GM12878 (cell line): ENCODE data around the gene APOL4. TPM values are rescaled to one million over a fixed set of nuclear protein-coding genes. Genes with fewer than 3 reads are reported as not detected.

Source experiments
- ATF7 ChIP-seq: fragments of 450-650 bp; IDR thresholded peaks from 2 replicates; pipeline ENCODE4 v1.6.1; 2016; ENCODE audit warnings: low read depth, mild to moderate bottlenecking
- TCF12 ChIP-seq: IDR thresholded peaks from 2 replicates; pipeline ENCODE4 v1.6.1; 2011; ENCODE audit warnings: low read depth, mild to moderate bottlenecking, low read length
- ZNF687 ChIP-seq: fragments of 450-650 bp; IDR thresholded peaks from 2 replicates; pipeline ENCODE4 v1.6.1; 2017; ENCODE audit warnings: mild to moderate bottlenecking, moderate library complexity
- polyA plus RNA-seq, 11 experiments: library from polyadenylated mRNA; depleted of rRNA in 4 of 11; unstranded in 6 of 11; stranded (reverse) in 5 of 11; fragments of >200 nt; fragmentation: Nextera tagmentation in 4 of 11; fragmentation: Illumina TruSeq in 1 of 11; extraction: Ambion mirVana in 4 of 11; extraction: Trizol in 1 of 11; gene quantifications; 1 replicate in 1 of 11; 2 replicates in 10 of 11; pipeline versions ENCODE4 v1.2.1 to v1.2.3, GENCODE V29; 2011 to 2016; ENCODE audit warnings: inconsistent platforms in 2 of 11, missing spikeins in 2 of 11, low read depth in 1 of 11
- total RNA-seq, 4 experiments: library from RNA; depleted of rRNA in 3 of 4; stranded (reverse); fragments of >200 nt in 3 of 4; fragmentation: Illumina TruSeq in 1 of 4; extraction: Trizol in 1 of 4; gene quantifications; 2 replicates each; pipeline versions ENCODE4 v1.2.1 to v1.2.3, GENCODE V29; 2013 to 2021
- TF ChIP-seq, protein P1 (sequence below): fragments of 450-650 bp; IDR thresholded peaks from 2 replicates; pipeline ENCODE4 v1.6.1; 2017; ENCODE audit warnings: borderline replicate concordance
- TF ChIP-seq, protein P2 (sequence below): fragments of 450-650 bp; conservative IDR thresholded peaks from 2 replicates; pipeline ENCODE4 v1.6.1; 2017; ENCODE audit warnings: mild to moderate bottlenecking, moderate library complexity

The APOL4 gene
- total and polyA plus RNA-seq, 10 of the 15 experiments (the other 5 are each of a cell fraction or from before 2014, with no cell fraction given) = 0.03 to 0.24 (median 0.19) TPM; not detected in 7

DNA sequence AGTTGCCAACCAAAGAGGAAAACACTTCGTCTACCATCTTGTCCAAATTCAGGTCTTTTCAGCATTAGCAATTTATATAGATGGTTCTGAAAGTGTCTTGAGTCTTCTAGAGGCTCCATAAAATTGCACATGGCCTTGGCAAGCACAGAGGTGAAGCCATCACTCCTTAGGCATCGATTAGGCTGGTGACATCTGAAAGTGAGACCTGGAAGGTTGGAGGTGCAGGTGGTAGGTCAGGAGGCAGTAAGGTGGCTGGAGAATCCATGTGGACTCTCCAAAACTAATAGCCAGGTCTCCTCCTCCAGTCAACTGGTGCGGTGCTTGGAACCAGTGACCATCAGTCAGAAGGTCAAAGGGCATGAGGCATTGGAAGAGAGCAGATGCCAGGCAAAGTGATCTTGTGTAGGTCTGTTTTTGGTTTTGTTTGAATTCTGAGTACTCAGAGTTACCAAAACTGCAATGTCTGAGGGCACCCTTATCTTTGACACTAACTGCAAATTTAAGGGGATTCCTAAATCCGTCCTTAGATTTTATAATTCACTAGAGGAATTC is 44.3 kb upstream of the APOL4 start (continued):
- TF ChIP-seq, protein P1, sequence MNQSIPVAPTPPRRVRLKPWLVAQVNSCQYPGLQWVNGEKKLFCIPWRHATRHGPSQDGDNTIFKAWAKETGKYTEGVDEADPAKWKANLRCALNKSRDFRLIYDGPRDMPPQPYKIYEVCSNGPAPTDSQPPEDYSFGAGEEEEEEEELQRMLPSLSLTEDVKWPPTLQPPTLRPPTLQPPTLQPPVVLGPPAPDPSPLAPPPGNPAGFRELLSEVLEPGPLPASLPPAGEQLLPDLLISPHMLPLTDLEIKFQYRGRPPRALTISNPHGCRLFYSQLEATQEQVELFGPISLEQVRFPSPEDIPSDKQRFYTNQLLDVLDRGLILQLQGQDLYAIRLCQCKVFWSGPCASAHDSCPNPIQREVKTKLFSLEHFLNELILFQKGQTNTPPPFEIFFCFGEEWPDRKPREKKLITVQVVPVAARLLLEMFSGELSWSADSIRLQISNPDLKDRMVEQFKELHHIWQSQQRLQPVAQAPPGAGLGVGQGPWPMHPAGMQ = no peak
- TF ChIP-seq TCF12 (no peak), ATF7 (no peak), ZNF687 (no peak)
- TF ChIP-seq, protein P2, sequence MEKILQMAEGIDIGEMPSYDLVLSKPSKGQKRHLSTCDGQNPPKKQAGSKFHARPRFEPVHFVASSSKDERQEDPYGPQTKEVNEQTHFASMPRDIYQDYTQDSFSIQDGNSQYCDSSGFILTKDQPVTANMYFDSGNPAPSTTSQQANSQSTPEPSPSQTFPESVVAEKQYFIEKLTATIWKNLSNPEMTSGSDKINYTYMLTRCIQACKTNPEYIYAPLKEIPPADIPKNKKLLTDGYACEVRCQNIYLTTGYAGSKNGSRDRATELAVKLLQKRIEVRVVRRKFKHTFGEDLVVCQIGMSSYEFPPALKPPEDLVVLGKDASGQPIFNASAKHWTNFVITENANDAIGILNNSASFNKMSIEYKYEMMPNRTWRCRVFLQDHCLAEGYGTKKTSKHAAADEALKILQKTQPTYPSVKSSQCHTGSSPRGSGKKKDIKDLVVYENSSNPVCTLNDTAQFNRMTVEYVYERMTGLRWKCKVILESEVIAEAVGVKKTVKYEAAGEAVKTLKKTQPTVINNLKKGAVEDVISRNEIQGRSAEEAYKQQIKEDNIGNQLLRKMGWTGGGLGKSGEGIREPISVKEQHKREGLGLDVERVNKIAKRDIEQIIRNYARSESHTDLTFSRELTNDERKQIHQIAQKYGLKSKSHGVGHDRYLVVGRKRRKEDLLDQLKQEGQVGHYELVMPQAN = no peak
